Mesothelial cell of epicardium (in vitro differentiated cells): ENCODE measurements around the gene P2RX6. TPM values are rescaled to one million over a fixed set of nuclear protein-coding genes. Genes with fewer than 3 reads are reported as not detected.
"Not testable (repeated sequence)": the region's sequence is repeated elsewhere in the genome, so short reads cannot be mapped to it uniquely, and the experiment has no call there.

Experiments
- DNase-seq, 2 experiments: peaks; one replicate each; pipeline ENCODE4 v3.0.0; 2021; ENCODE audit warnings: low spot score in 2 of 2; ENCODE audit not compliant: unreplicated experiment in 2 of 2
- H3K27ac Mint-ChIP-seq: 2 replicates; pipeline ENCODE4 v1.8.0; 2021; ENCODE audit warnings: mixed read lengths
- H3K27me3 Mint-ChIP-seq: 2 replicates; pipeline ENCODE4 v1.8.0; 2021; ENCODE audit warnings: low read depth, mixed read lengths
- H3K36me3 Mint-ChIP-seq: 2 replicates; pipeline ENCODE4 v1.8.0; 2021; ENCODE audit warnings: mixed read lengths
- H3K4me1 Mint-ChIP-seq: 2 replicates; pipeline ENCODE4 v1.8.0; 2021; ENCODE audit warnings: mixed read lengths
- H3K4me3 Mint-ChIP-seq: 2 replicates; pipeline ENCODE4 v1.8.0; 2021; ENCODE audit warnings: mild to moderate bottlenecking, moderate library complexity, mixed read lengths
- H3K9me3 Mint-ChIP-seq: 2 replicates; pipeline ENCODE4 v1.8.0; 2021; ENCODE audit warnings: mixed read lengths
- total RNA-seq: library from RNA; stranded (reverse); gene quantifications from 3 replicates; pipeline ENCODE4 v1.2.1, GENCODE V29; 2021
- TF ChIP-seq, protein P1 (sequence below): fragments of 200-600 bp; sonication (generic); IDR thresholded peaks from one replicate; pipeline ENCODE4 v1.5.0; 2021; ENCODE audit warnings: antibody characterized with exemption; ENCODE audit not compliant: unreplicated experiment

Gene P2RX6
- total RNA-seq, 1 donor from 2014 or later: 0.72 TPM

DNA sequence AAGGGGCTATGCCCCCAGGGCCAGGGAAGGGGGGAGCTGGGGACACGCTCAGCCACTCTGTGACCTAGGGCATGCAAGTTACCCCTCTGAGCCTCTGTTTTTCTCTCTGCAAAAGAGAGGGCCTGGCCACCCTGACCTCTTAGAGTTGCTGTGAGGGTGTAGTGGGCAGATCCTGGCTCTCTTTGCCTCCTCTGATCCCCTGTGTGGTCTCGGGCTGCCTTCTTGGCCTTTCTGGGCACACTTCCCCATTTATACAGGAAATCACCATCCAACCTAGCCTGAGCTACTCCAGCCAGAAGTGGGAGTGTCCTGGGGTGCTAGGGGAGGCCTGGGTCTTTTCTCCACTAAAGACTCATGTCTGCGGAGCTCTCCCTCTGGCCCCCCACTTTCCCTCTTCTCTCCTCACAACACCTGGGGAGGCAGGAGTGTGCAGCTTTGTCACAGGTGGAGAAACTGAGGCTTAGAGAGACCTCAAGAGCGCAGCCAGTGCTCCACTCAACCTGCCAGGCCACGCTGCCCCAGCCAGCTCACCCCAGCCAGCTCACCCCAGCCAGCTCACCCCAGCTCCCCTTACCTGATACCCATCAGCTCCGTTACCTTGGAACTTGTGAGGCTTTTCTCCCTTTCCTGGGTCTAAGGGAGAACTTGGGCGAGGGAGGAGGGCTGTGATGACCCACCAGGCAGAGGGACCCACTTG, 46.5 kb upstream of the P2RX6 start:
- H3K27me3 Mint-ChIP-seq: peaks cover 20% of the 10 kb centered on the region
- no peak overlapping the region for H3K27ac Mint-ChIP-seq
- TF ChIP-seq, protein P1, sequence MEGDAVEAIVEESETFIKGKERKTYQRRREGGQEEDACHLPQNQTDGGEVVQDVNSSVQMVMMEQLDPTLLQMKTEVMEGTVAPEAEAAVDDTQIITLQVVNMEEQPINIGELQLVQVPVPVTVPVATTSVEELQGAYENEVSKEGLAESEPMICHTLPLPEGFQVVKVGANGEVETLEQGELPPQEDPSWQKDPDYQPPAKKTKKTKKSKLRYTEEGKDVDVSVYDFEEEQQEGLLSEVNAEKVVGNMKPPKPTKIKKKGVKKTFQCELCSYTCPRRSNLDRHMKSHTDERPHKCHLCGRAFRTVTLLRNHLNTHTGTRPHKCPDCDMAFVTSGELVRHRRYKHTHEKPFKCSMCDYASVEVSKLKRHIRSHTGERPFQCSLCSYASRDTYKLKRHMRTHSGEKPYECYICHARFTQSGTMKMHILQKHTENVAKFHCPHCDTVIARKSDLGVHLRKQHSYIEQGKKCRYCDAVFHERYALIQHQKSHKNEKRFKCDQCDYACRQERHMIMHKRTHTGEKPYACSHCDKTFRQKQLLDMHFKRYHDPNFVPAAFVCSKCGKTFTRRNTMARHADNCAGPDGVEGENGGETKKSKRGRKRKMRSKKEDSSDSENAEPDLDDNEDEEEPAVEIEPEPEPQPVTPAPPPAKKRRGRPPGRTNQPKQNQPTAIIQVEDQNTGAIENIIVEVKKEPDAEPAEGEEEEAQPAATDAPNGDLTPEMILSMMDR: no peak
- peaks cover 6% of the 10 kb centered on the region for H3K4me1 Mint-ChIP-seq
- no peaks in the 10 kb centered on the region for H3K9me3 Mint-ChIP-seq
- DNase-seq: no peak
- no peaks in the 10 kb centered on the region for H3K36me3 Mint-ChIP-seq
- no peak overlapping the region for H3K4me3 Mint-ChIP-seq

DNA sequence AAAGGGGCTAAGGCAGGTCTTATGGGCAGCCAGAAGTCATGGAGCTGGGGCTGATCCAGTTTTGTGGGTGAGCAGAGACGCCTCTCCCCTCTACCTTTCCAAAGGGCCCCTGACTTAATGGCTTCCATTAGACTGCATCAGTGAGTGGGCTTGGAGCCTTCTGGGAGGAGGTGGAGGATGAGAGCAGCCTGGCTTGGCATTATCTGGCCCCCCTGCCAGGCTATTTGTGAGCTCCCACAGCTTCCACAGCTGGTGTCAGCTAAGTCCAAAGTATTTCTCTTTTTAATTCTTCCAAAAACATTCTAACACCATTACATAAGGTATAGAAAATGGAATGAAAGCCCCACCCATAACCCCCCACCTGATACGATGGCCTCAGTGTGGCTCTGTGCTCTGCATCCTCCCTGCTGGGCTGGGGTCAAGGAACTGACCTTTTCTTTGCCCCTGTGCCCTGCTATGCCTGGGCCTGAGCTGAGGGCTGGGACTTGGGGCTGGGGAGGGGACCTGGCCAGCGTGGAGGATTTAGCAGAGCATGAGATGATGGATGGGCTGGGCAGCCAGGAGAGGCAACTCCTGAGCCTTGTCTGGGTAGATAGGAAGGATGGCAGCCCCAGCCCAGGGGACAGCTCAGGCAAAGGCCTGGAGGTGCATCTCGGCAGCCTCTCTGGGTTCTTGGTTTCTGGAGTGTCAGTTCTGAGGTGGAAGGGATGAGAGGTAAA, 43.9 kb upstream of the P2RX6 start:
- no peak overlapping the region for H3K27ac Mint-ChIP-seq
- DNase-seq: no peak
- TF ChIP-seq, protein P1: no peak
- no peaks in the 10 kb centered on the region for H3K4me1 Mint-ChIP-seq
- H3K36me3 Mint-ChIP-seq: no peaks in the 10 kb centered on the region
- H3K9me3 Mint-ChIP-seq: no peaks in the 10 kb centered on the region
- H3K4me3 Mint-ChIP-seq: no peak overlapping the region
- H3K27me3 Mint-ChIP-seq: peaks cover 5% of the 10 kb centered on the region

DNA sequence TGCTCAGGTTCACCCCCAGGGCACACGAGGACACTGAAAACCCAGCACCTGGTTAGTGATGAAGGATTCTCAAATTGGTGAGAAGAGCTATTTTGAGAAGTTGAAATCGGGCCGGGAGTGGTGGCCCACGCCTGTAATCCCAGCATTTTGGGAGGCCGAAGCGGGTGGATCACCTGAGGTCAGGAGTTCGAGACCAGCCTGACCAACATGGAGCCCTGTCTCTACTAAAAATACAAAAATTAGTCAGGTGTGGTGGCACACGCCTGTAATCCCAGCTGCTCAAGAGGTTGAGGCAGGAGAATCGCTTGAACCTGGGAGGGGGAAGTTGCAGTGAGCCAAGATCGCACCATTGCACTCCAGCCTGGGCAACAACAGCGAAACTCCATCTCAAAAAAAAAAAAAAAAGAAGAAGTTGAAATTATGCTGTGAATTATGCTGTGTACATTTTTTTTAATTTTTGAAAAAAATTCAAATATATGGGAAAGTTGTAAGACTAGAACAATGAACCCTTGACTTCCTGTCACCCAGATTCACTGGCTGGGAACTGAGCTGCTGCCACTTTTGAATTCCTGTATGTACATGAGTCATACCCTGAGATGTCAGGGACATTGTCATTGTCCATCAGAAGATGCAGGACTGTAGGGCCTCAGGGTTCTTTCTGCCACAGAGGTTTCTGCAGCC, 42.8 kb upstream of the P2RX6 start:
- H3K4me1 Mint-ChIP-seq, H3K4me3 Mint-ChIP-seq, H3K27me3 Mint-ChIP-seq, DNase-seq, H3K27ac Mint-ChIP-seq, H3K36me3 Mint-ChIP-seq, H3K9me3 Mint-ChIP-seq: not testable (repeated sequence)

DNA sequence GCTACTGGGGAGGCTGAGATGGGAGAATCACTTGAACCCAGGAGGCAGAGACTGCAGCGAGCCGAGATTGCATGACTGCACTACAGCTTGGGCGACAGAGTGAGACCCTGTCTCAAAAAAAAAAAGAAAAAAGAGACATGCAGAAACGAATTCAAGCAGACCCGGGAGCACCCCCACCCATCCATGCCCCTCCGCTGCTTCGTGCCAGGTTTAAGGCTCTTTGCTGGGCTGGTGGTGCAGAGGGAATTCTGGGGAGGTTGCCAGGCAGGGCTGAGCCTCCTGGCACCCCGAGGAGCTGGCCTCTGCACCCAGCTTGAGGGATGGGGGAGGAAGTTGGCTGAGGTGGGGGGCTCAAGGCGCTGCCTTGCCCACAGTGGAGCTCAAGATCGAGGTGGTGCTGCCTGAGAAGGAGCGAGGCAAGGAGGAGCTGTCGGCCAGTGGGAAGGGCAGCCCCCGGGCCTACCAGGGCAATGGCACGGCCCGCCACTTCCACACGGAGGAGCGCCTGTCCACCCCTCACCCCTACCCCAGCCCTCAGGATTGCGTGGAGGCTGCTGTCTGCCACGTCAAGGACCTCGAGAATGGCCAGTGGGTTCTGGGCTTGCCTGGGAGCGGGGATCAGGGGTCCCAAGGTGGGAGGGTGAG, 41.9 kb upstream of the P2RX6 start:
- no peak overlapping the region for H3K27ac Mint-ChIP-seq
- peaks cover 5% of the 10 kb centered on the region for H3K27me3 Mint-ChIP-seq
- DNase-seq: no peak
- no peaks in the 10 kb centered on the region for H3K9me3 Mint-ChIP-seq
- TF ChIP-seq, protein P1: no peak
- no peaks in the 10 kb centered on the region for H3K36me3 Mint-ChIP-seq
- H3K4me1 Mint-ChIP-seq: no peaks in the 10 kb centered on the region
- no peak overlapping the region for H3K4me3 Mint-ChIP-seq

DNA sequence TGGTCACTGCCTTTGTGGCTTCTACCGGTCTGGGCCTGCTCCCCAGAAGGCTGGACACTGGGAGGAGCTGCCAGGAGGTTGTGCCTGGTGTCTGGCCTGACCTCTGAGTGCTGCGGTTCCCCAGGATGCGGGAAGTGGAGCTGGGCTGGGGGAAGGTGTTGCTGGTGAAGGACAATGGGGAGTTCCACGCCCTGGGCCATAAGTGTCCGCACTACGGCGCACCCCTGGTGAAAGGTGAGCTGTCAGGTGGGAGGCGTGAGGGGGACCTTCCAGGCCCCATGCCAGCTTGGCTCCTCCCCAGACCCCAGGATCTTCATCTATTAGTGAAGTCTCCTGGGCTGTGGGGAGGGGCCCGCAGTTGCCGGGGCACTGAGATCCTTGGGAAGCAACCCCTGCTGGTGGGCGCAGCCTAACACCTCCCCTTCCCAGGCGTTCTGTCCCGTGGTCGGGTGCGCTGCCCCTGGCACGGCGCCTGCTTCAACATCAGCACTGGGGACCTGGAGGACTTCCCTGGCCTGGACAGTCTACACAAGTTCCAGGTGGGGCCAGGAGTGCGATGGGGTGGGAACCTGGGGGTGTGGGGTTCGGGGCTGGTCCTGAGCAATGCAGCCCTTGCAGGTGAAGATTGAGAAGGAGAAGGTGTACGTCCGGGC, 41.2 kb upstream of the P2RX6 start:
- H3K9me3 Mint-ChIP-seq: no peaks in the 10 kb centered on the region
- no peak for DNase-seq
- no peaks in the 10 kb centered on the region for H3K4me1 Mint-ChIP-seq
- H3K36me3 Mint-ChIP-seq: no peaks in the 10 kb centered on the region
- TF ChIP-seq, protein P1: no peak
- H3K27me3 Mint-ChIP-seq: peaks cover 5% of the 10 kb centered on the region
- H3K4me3 Mint-ChIP-seq: no peak overlapping the region
- H3K27ac Mint-ChIP-seq: no peak overlapping the region
